SH-SY5Y (cell line): ENCODE measurements around the gene ZNF777.

Experiments used
- GATA2 ChIP-seq: IDR thresholded peaks from 2 replicates; pipeline ENCODE4 v1.6.1; 2011; ENCODE audit warnings: mild to moderate bottlenecking, low read depth, low read length
- GATA3 ChIP-seq: IDR thresholded peaks from 2 replicates; pipeline ENCODE4 v1.6.1; 2011; ENCODE audit warnings: low read depth, mild to moderate bottlenecking, low read length, moderate library complexity

- TF ChIP-seq GATA2 (no peak), GATA3 (no peak)
These were observed 4.1 kb downstream of the ZNF777 start for GRCh38 chr7:149456506-149457421.
